ENCODE data around the gene STRN3. TPM values are rescaled to one million over a fixed set of nuclear protein-coding genes. Genes with fewer than 3 reads are reported as not detected.

Gene STRN3
- total RNA-seq, 4 donors from 2014 or later = 11.6 to 47.7 (median 38.9) TPM

DNA sequence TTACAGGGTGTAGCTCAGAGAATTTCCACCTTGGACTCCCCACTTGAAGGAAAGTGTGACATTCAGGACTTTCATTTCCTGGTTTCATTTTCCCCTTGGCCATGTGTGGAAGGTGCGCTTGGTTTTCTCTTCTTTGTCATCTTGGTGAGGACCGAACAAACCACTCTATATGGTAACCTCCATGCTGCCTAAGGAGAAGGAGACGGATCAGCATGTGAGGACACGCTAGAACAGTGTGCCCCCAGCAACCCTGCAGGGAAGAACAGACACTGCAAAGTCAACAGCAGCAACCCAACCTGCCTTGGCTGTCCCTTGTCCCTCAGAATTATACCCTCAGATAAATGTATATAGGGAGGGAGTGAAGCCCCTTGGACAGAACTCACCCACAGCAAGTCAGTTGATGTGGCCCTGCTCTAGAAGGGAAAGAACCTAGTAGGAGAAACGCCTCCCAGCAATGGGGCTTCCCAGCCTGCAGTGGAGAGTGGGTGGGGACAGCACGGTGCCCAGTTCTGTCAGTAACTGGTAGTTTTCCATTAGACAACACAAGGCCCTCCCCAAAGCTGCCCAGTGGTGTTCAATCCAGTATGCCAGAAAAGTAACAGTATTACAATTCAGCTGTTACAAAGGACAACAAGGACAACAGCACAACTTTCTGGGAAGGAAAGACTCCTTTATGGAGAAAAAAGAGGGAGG is 170.7 kb downstream of the STRN3 start:
- H3K9me3 ChIP-seq = no peaks in the 10 kb centered on the region
- peaks cover 0 to 5% (median 0%) of the 10 kb centered on the region in 4 donors for H3K27me3 ChIP-seq
- no peaks in the 10 kb centered on the region for H3K36me3 ChIP-seq
- no peak for DNase-seq
- WGBS, 2 donors = 54 to 76% methylated on average over 5 of the region's 6 CpGs
- TF ChIP-seq POLR2A (IDR thresholded peaks at IDR 0.05) = no peak
- TF ChIP-seq, protein P1, sequence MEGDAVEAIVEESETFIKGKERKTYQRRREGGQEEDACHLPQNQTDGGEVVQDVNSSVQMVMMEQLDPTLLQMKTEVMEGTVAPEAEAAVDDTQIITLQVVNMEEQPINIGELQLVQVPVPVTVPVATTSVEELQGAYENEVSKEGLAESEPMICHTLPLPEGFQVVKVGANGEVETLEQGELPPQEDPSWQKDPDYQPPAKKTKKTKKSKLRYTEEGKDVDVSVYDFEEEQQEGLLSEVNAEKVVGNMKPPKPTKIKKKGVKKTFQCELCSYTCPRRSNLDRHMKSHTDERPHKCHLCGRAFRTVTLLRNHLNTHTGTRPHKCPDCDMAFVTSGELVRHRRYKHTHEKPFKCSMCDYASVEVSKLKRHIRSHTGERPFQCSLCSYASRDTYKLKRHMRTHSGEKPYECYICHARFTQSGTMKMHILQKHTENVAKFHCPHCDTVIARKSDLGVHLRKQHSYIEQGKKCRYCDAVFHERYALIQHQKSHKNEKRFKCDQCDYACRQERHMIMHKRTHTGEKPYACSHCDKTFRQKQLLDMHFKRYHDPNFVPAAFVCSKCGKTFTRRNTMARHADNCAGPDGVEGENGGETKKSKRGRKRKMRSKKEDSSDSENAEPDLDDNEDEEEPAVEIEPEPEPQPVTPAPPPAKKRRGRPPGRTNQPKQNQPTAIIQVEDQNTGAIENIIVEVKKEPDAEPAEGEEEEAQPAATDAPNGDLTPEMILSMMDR (IDR thresholded peaks at IDR 0.05) = no peak
- H3K4me1 ChIP-seq = no peaks in the 10 kb centered on the region
- intact Hi-C loops (cut with DNase I) = no loop called here
- no peak overlapping the region for H3K4me3 ChIP-seq
- H3K27ac ChIP-seq = no peak overlapping the region

DNA sequence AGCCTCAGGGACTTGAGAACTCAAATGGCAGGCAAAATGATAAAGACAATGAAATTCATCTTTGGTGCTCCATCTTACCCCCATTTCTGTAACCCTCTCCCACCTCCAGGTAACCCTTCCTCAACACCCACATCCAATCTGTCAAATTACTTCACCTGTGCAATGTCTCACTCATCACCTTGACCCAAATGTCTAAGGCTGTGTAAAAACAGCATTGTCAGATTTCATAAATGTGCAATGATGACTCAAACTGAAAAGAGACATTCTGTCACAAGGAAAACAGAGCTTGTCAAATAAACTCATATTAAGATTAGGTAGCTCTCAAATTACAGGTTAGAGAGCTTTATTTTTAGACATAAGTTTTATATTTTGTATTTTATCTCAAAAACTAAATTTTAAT is 171.7 kb downstream of the STRN3 start:
- Histone ChIP-seq H3K4me1 (no peaks in the 10 kb centered on the region), H3K4me3 (no peak overlapping the region), H3K27ac (no peak overlapping the region), H3K27me3 (peaks cover 0 to 6% (median 0%) of the 10 kb centered on the region in 4 donors), H3K36me3 (no peaks in the 10 kb centered on the region), H3K9me3 (no peaks in the 10 kb centered on the region)
- TF ChIP-seq POLR2A (IDR thresholded peaks at IDR 0.05) = no peak
- TF ChIP-seq, protein P1 (IDR thresholded peaks at IDR 0.05) = no peak
- DNase-seq = no peak
- intact Hi-C loops (cut with DNase I) = no loop called here

DNA sequence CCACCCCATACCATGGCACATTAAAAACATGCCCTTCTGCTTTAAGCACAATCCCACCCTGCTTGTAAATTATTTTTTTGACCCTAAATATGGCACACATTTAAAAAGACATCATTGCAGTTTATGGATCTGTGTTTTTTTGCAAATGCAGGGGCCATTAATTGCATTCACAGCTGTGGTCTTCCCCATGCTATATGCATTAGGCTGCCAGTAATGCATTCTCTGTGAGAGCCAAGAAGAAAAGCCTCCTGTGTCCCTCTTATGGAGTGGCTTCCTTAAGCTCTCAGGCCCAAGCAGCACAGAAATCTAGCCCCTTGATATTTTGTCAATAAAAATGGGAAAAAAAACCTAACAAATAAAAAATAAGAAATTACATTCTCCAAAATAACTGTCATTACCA is 172.2 kb downstream of the STRN3 start:
- Histone ChIP-seq H3K27me3 (peaks cover 0 to 7% (median 0%) of the 10 kb centered on the region in 4 donors), H3K36me3 (no peaks in the 10 kb centered on the region), H3K4me1 (no peaks in the 10 kb centered on the region), H3K4me3 (no peak overlapping the region), H3K9me3 (no peaks in the 10 kb centered on the region), H3K27ac (no peak overlapping the region)
- intact Hi-C loops (cut with DNase I) = no loop called here
- TF ChIP-seq POLR2A (IDR thresholded peaks at IDR 0.05) = no peak
- TF ChIP-seq, protein P1 (IDR thresholded peaks at IDR 0.05) = no peak
- DNase-seq = no peak

DNA sequence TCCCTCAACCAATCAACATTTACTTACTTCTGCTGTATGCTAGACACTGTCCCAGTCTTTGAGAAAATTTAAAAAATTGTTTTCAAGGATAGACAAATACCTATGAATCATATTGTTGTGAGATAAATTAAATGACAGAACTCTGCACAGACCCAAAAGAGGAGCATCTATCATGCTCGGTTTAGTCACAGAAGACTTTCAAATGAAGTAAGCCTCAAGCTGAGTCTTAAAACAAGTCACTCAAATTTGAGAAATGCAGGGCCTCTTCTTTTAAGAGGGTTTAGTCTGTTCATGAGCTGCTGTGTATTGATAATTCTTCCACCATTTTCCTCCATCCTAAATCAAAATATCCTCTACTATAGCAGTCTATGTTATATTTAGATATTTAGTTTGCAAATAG is 176.2 kb downstream of the STRN3 start:
- Histone ChIP-seq H3K27ac (no peak overlapping the region), H3K4me1 (no peaks in the 10 kb centered on the region), H3K9me3 (no peaks in the 10 kb centered on the region), H3K4me3 (no peak overlapping the region), H3K27me3 (peaks cover 0 to 8% (median 0%) of the 10 kb centered on the region in 4 donors), H3K36me3 (no peaks in the 10 kb centered on the region)
- WGBS, 2 donors = 73% methylated on average over 1 of the region's 1 CpG
- no peak for DNase-seq
- TF ChIP-seq, protein P1 (IDR thresholded peaks at IDR 0.05) = no peak
- no peak for TF ChIP-seq POLR2A (IDR thresholded peaks at IDR 0.05)
- intact Hi-C loops (cut with DNase I) = no loop called here

DNA sequence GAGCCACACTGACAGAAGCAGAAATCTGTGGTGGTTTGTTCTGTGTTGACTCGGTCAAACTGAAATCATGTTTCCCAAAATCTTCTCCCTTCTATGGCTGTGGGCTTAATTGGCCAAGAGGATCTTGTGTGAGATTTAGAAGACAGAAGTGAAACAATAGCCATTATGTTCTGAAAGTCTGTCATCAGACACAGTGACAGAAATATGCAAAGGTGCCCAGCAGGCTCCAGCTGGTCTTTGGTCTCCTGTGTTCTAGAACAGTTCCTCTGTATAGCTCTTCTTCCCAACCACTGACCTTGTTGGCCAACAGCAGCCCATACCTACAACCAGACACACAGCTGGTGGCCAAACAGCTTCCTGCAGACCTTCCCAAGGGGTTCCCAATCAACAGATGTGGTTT is 176.8 kb downstream of the STRN3 start:
- Histone ChIP-seq H3K4me3 (no peak overlapping the region), H3K27me3 (peaks cover 0 to 8% (median 0%) of the 10 kb centered on the region in 4 donors), H3K36me3 (no peaks in the 10 kb centered on the region), H3K9me3 (no peaks in the 10 kb centered on the region), H3K4me1 (no peaks in the 10 kb centered on the region), H3K27ac (no peak overlapping the region)
- intact Hi-C loops (cut with DNase I) = no loop called here
- 80 to 100% methylated on average over 1 of the region's 1 CpG for WGBS, 2 donors
- DNase-seq = no peak
- no peak for TF ChIP-seq POLR2A (IDR thresholded peaks at IDR 0.05)
- TF ChIP-seq, protein P1 (IDR thresholded peaks at IDR 0.05) = no peak

All from esophagus squamous epithelium (tissue), 5 donors.